ENCODE measurements around the gene CEP63. TPM values are rescaled to one million over a fixed set of nuclear protein-coding genes. Genes with fewer than 3 reads are reported as not detected.

CEP63 gene
- total and polyA plus RNA-seq, 2 experiments from 2014 or later, result 15.8 to 237 TPM

DNA sequence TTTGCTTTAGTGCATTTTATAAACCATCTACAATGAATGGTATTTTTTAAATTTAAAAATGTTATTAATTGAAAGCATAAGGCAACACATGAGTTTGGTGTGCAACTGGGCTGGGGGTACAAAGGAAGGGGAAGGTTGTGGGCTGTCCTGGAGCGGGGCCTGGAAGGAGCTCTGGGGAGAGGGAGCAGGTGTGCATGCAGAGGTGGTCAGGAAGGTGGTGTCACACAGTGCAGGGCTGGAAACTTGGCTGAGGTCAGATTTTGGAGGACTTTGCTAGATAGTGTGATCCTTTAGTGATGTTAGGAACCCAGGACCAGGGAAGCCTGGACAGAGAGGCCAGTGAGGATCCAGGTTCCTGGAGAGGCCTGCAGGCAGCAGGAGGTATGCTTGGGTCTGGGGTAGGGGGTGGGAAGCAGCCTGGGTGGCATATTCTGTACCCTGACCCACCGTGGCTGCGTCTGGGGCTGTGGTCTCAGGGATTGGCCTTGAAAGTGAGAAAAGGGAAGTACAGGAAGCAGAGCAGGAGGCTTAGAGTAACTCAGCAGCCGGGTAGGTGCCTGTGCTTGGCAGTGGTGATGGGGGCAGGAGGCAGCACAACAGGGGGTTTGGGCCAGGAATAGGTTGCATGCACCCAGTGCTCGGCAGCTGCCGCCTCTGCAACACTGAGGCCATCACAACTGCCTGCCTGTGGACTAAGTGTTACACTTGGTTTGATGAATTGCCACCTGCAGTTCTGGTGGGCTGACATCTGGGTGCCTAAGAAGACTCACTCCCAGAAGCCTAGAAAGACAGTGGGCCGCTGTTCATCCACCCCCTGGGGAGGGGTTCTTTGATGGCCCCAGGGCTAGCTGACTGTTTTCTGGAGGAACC lies 132.0 kb downstream of the CEP63 start:
- no peak for DNase-seq (ENCODE audit: low spot score)
- Histone ChIP-seq H3K9me3 (ENCODE audit: low read depth) (no peaks in the 10 kb centered on the region), H3K27me3 (no peaks in the 10 kb centered on the region), H3K4me3 (no peak overlapping the region), H3K27ac (no peak overlapping the region), H3K9me2 (replicated peaks; ENCODE audit: insufficient read depth) (no peaks in the 10 kb centered on the region), H4K20me1 (ENCODE audit: insufficient read depth, poor library complexity, severe bottlenecking) (no peaks in the 10 kb centered on the region), H3K36me3 (replicated peaks; ENCODE audit: insufficient read depth, low read depth) (no peaks in the 10 kb centered on the region), H3K4me2 (no peak overlapping the region), H2AFZ (no peak overlapping the region), H3K79me2 (no peaks in the 10 kb centered on the region), H3K4me1 (ENCODE audit: insufficient read depth) (no peaks in the 10 kb centered on the region)
- TF ChIP-seq EZH2phosphoT487 (IDR thresholded peaks at IDR 0.05; ENCODE audit: low read depth, severe bottlenecking, unreplicated experiment), result no peak
- no peak for TF ChIP-seq EZH2 (IDR thresholded peaks at IDR 0.05; ENCODE audit: borderline replicate concordance)
- TF ChIP-seq, protein P1, sequence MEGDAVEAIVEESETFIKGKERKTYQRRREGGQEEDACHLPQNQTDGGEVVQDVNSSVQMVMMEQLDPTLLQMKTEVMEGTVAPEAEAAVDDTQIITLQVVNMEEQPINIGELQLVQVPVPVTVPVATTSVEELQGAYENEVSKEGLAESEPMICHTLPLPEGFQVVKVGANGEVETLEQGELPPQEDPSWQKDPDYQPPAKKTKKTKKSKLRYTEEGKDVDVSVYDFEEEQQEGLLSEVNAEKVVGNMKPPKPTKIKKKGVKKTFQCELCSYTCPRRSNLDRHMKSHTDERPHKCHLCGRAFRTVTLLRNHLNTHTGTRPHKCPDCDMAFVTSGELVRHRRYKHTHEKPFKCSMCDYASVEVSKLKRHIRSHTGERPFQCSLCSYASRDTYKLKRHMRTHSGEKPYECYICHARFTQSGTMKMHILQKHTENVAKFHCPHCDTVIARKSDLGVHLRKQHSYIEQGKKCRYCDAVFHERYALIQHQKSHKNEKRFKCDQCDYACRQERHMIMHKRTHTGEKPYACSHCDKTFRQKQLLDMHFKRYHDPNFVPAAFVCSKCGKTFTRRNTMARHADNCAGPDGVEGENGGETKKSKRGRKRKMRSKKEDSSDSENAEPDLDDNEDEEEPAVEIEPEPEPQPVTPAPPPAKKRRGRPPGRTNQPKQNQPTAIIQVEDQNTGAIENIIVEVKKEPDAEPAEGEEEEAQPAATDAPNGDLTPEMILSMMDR (IDR thresholded peaks at IDR 0.05; ENCODE audit: poor library complexity), result no peak
- 75% methylated on average over 7 of the region's 7 CpGs for WGBS (ENCODE audit: low lambda C conversion rate, missing lambda C conversion rate)

DNA sequence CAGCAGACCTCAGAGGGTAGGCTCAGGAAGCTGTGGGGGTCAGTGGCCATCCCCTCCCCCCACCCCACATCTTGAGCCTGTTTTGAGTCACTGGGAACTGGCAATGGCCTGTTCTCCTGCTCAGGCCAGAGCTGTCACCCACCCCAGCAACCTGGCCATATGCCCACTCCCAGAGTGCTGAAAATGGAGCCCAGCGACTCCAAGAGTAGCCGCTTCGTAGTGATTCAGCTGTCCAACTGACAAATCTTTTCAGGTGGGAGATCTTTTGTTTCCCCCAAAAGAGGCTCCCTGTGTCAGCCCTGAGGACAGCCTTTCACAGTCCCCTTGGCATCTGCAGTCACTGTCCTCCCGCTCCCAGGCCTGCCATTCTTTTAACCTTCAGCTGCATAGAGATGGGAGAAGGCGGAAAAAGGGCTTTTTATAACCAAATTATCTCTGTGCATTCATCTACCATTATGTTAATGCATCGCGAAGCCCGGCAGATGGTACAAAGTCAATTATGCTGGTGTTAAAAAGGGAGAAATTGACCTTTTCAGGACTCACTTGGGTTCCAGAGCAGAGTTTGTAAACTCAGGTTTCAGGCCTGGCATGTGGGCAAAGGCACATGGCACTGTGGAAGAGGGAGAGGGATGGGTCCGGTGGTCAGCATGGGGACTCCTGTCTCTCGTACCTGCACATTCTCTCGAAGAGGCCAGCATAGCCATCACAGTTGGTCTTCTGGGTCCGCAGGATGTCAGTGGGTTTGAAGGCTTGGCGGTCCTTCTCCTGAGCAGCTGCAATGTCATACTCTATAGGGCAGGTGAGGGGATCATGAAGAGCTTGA lies 132.8 kb downstream of the CEP63 start:
- Histone ChIP-seq H3K9me3 (ENCODE audit: low read depth) (no peaks in the 10 kb centered on the region), H3K27ac (no peak overlapping the region), H3K4me2 (no peak overlapping the region), H4K20me1 (ENCODE audit: insufficient read depth, poor library complexity, severe bottlenecking) (no peaks in the 10 kb centered on the region), H3K27me3 (no peaks in the 10 kb centered on the region), H3K36me3 (replicated peaks; ENCODE audit: insufficient read depth, low read depth) (no peaks in the 10 kb centered on the region), H2AFZ (no peak overlapping the region), H3K4me3 (no peak overlapping the region), H3K4me1 (ENCODE audit: insufficient read depth) (no peaks in the 10 kb centered on the region), H3K79me2 (no peaks in the 10 kb centered on the region), H3K9me2 (replicated peaks; ENCODE audit: insufficient read depth) (no peaks in the 10 kb centered on the region)
- no peak for TF ChIP-seq EZH2 (IDR thresholded peaks at IDR 0.05; ENCODE audit: borderline replicate concordance)
- TF ChIP-seq, protein P1 (IDR thresholded peaks at IDR 0.05; ENCODE audit: poor library complexity), result no peak
- TF ChIP-seq EZH2phosphoT487 (IDR thresholded peaks at IDR 0.05; ENCODE audit: low read depth, severe bottlenecking, unreplicated experiment), result no peak
- DNase-seq (ENCODE audit: low spot score), result no peak
- 98% methylated on average over 13 of the region's 13 CpGs for WGBS (ENCODE audit: low lambda C conversion rate, missing lambda C conversion rate)

DNA sequence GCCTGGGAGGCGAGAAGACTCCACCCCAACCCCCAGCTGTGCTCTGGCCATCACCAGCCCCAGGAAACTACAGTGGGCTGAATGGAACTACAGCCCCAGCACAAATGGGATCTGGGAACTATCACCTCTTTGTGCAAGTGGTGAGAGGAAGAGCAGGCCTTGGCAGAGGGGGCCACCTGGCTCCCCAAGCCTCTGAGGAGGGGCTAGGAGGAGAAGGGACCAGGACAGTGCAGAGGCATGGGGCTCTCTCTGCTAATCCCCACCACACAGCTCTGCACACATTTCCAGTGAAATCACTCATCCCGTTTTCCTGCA lies 133.4 kb downstream of the CEP63 start:
- TF ChIP-seq, protein P1 (IDR thresholded peaks at IDR 0.05; ENCODE audit: poor library complexity), result no peak
- no peak for TF ChIP-seq EZH2 (IDR thresholded peaks at IDR 0.05; ENCODE audit: borderline replicate concordance)
- no peak for TF ChIP-seq EZH2phosphoT487 (IDR thresholded peaks at IDR 0.05; ENCODE audit: low read depth, severe bottlenecking, unreplicated experiment)
- Histone ChIP-seq H3K9me3 (ENCODE audit: low read depth) (no peaks in the 10 kb centered on the region), H3K27me3 (no peaks in the 10 kb centered on the region), H4K20me1 (ENCODE audit: insufficient read depth, poor library complexity, severe bottlenecking) (no peaks in the 10 kb centered on the region), H3K36me3 (replicated peaks; ENCODE audit: insufficient read depth, low read depth) (no peaks in the 10 kb centered on the region), H3K27ac (no peak overlapping the region), H2AFZ (no peak overlapping the region), H3K79me2 (no peaks in the 10 kb centered on the region), H3K4me3 (no peak overlapping the region), H3K4me1 (ENCODE audit: insufficient read depth) (no peaks in the 10 kb centered on the region), H3K9me2 (replicated peaks; ENCODE audit: insufficient read depth) (no peaks in the 10 kb centered on the region), H3K4me2 (no peak overlapping the region)
- no peak for DNase-seq (ENCODE audit: low spot score)
- 95% methylated on average over 2 of the region's 2 CpGs for WGBS (ENCODE audit: low lambda C conversion rate, missing lambda C conversion rate)

Data from hepatocyte (in vitro differentiated cells).